WTC11 (cell line): ENCODE data around the gene FBXL16. TPM values are rescaled to one million over a fixed set of nuclear protein-coding genes. Genes with fewer than 3 reads are reported as not detected.

ENCODE experiments used
- ATAC-seq: fragments of 200-7000 bp; cut with Tn5 transposase; 2 replicates; pipeline ENCODE4 v1.10.0; 2021; ENCODE audit warnings: mild to moderate bottlenecking, moderate library complexity
- CTCF ChIA-PET: fragments of 300-600 bp; sonication (Branson Sonifier 250); formaldehyde crosslinking; loops from one replicate; lab custom pipeline; 2021; ENCODE audit warnings: antibody characterized with exemption; lab: Charles Lee
- POLR2A ChIA-PET: fragments of 350-600 bp; sonication (Branson Sonifier 250); formaldehyde crosslinking; loops from one replicate; lab custom pipeline; 2021; ENCODE audit warnings: antibody characterized with exemption; lab: Charles Lee
- DNase-seq: peaks from one replicate; pipeline ENCODE4 v3.0.0; 2021; ENCODE audit warnings: low spot score
- H3K27ac Mint-ChIP-seq: 2 replicates; pipeline ENCODE4 v1.8.0; 2021; ENCODE audit warnings: mixed read lengths
- H3K27me3 Mint-ChIP-seq: 2 replicates; pipeline ENCODE4 v1.8.0; 2021; ENCODE audit warnings: low read depth, mild to moderate bottlenecking, moderate library complexity, mixed read lengths
- H3K36me3 Mint-ChIP-seq: 2 replicates; pipeline ENCODE4 v1.8.0; 2021; ENCODE audit warnings: mixed read lengths
- H3K4me1 Mint-ChIP-seq: 2 replicates; pipeline ENCODE4 v1.8.0; 2022; ENCODE audit warnings: mixed read lengths
- H3K4me3 Mint-ChIP-seq: 2 replicates; pipeline ENCODE4 v1.8.0; 2021; ENCODE audit warnings: mild to moderate bottlenecking, moderate library complexity, mixed read lengths
- H3K9me3 Mint-ChIP-seq: 2 replicates; pipeline ENCODE4 v1.8.0; 2021; ENCODE audit warnings: mixed read lengths
- CBFB ChIP-seq: sonication (generic); formaldehyde crosslinking; IDR thresholded peaks from 2 replicates; pipeline ENCODE4 v1.8.1; 2022; ENCODE audit warnings: mild to moderate bottlenecking, low read depth, missing genetic modification reagents
- CREM ChIP-seq: sonication (generic); formaldehyde crosslinking; IDR thresholded peaks from 2 replicates; pipeline ENCODE4 v1.8.1; 2022; ENCODE audit warnings: mild to moderate bottlenecking, missing genetic modification reagents, moderate library complexity
- CTCF ChIP-seq: fragments of 200-600 bp; IDR thresholded peaks from 2 replicates; pipeline ENCODE4 v1.8.0; 2022; ENCODE audit warnings: antibody characterized with exemption
- EMX1 ChIP-seq: fragments of 250-450 bp; sonication (Bioruptor Pico); IDR thresholded peaks from 2 replicates; pipeline ENCODE4 v1.8.0; 2021; ENCODE audit warnings: mild to moderate bottlenecking
- HMGA2 ChIP-seq: fragments of 250-450 bp; sonication (Bioruptor Pico); IDR thresholded peaks from 2 replicates; pipeline ENCODE4 v1.4.0; 2021; ENCODE audit warnings: mild to moderate bottlenecking, moderate library complexity
- JAZF1 ChIP-seq: fragments of 250-450 bp; sonication (Bioruptor Pico); IDR thresholded peaks from 2 replicates; pipeline ENCODE4 v1.9.0; 2021; ENCODE audit warnings: moderate library complexity, mild to moderate bottlenecking, inconsistent platforms
- JUN ChIP-seq: sonication (generic); formaldehyde crosslinking; IDR thresholded peaks from 2 replicates; pipeline ENCODE4 v1.8.0; 2023; ENCODE audit warnings: mild to moderate bottlenecking, missing genetic modification reagents
- MXD4 ChIP-seq: fragments of 250-450 bp; sonication (Bioruptor Pico); IDR thresholded peaks from 2 replicates; pipeline ENCODE4 v1.8.0; 2021; ENCODE audit warnings: mild to moderate bottlenecking, moderate library complexity, borderline replicate concordance
- NR2C2 ChIP-seq: sonication (generic); formaldehyde crosslinking; IDR thresholded peaks from 2 replicates; pipeline ENCODE4 v1.8.0; 2022; ENCODE audit warnings: mild to moderate bottlenecking, missing genetic modification reagents
- RORB ChIP-seq: fragments of 250-450 bp; sonication (Bioruptor Pico); IDR thresholded peaks from 2 replicates; pipeline ENCODE4 v1.9.0; 2021; ENCODE audit warnings: mild to moderate bottlenecking
- TCF7 ChIP-seq: sonication (generic); formaldehyde crosslinking; IDR thresholded peaks from 2 replicates; pipeline ENCODE4 v1.8.0; 2022; ENCODE audit warnings: mild to moderate bottlenecking, low read depth, missing genetic modification reagents, moderate library complexity
- ZNF138 ChIP-seq: sonication (generic); formaldehyde crosslinking; conservative IDR thresholded peaks from 2 replicates; pipeline ENCODE4 v1.8.1; 2022; ENCODE audit warnings: mild to moderate bottlenecking, moderate library complexity, missing genetic modification reagents
- ZNF396 ChIP-seq: fragments of 250-450 bp; sonication (Bioruptor Pico); IDR thresholded peaks from 2 replicates; pipeline ENCODE4 v1.8.0; 2021; ENCODE audit warnings: mild to moderate bottlenecking, moderate library complexity, borderline replicate concordance
- total RNA-seq: library from RNA; stranded (reverse); gene quantifications from 3 replicates; pipeline ENCODE4 v1.2.3, GENCODE V29; 2021
- TF ChIP-seq, protein P1 (sequence below): sonication (generic); formaldehyde crosslinking; IDR thresholded peaks from 2 replicates; pipeline ENCODE4 v1.8.1; 2022; ENCODE audit warnings: missing genetic modification reagents, borderline replicate concordance
- TF ChIP-seq, protein P2 (sequence below): sonication (generic); formaldehyde crosslinking; IDR thresholded peaks from 2 replicates; pipeline ENCODE4 v1.8.1; 2022; ENCODE audit warnings: low read depth, missing genetic modification reagents, borderline replicate concordance
- TF ChIP-seq, protein P3 (sequence below): fragments of 250-450 bp; sonication (Bioruptor Pico); IDR thresholded peaks from 2 replicates; pipeline ENCODE4 v1.9.0; 2021; ENCODE audit warnings: mild to moderate bottlenecking
- TF ChIP-seq, protein P4 (sequence below): sonication (generic); formaldehyde crosslinking; IDR thresholded peaks from 2 replicates; pipeline ENCODE4 v1.8.1; 2022; ENCODE audit warnings: mild to moderate bottlenecking, missing genetic modification reagents, moderate library complexity, borderline replicate concordance
- TF ChIP-seq, protein P5 (sequence below): sonication (generic); formaldehyde crosslinking; IDR thresholded peaks from 2 replicates; pipeline ENCODE4 v1.8.0; 2022; ENCODE audit warnings: mild to moderate bottlenecking, missing genetic modification reagents

Gene FBXL16
- total RNA-seq, 1 experiment from 2014 or later = 22.7 TPM

GRCh38 chr16:718922-719321 is 13.3 kb upstream of the FBXL16 start:
- ChIA-PET POLR2A (no interaction called here), CTCF (interaction anchor here (1.5 to 2.8 kb wide), 4 partner anchors 9 to 66 kb away, joined by 7 to 19 read pairs (median 10); partner anchors contain the start of gene RHBDL1)
- no peaks in the 10 kb centered on the region for H3K9me3 Mint-ChIP-seq
- H3K4me3 Mint-ChIP-seq = peak overlapping the region; percentile 45
- H3K36me3 Mint-ChIP-seq = no peaks in the 10 kb centered on the region; the same call in 1 of the 2 replicates
- TF ChIP-seq RORB (CRISPR knock-in tag) (no peak), CBFB (CRISPR knock-in tag) (no peak), CREM (CRISPR knock-in tag) (no peak), ZNF138 (CRISPR knock-in tag) (no peak), NR2C2 (CRISPR knock-in tag) (no peak), JUN (CRISPR knock-in tag) (no peak), TCF7 (CRISPR knock-in tag) (no peak), MXD4 (no peak), CTCF (no peak), JAZF1 (CRISPR knock-in tag) (no peak), ZNF396 (CRISPR knock-in tag) (no peak)
- TF ChIP-seq, protein P1, sequence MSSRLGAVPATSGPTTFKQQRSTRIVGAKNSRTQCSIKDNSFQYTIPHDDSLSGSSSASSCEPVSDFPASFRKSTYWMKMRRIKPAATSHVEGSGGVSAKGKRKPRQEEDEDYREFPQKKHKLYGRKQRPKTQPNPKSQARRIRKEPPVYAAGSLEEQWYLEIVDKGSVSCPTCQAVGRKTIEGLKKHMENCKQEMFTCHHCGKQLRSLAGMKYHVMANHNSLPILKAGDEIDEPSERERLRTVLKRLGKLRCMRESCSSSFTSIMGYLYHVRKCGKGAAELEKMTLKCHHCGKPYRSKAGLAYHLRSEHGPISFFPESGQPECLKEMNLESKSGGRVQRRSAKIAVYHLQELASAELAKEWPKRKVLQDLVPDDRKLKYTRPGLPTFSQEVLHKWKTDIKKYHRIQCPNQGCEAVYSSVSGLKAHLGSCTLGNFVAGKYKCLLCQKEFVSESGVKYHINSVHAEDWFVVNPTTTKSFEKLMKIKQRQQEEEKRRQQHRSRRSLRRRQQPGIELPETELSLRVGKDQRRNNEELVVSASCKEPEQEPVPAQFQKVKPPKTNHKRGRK (CRISPR knock-in tag) = no peak
- TF ChIP-seq, protein P2, sequence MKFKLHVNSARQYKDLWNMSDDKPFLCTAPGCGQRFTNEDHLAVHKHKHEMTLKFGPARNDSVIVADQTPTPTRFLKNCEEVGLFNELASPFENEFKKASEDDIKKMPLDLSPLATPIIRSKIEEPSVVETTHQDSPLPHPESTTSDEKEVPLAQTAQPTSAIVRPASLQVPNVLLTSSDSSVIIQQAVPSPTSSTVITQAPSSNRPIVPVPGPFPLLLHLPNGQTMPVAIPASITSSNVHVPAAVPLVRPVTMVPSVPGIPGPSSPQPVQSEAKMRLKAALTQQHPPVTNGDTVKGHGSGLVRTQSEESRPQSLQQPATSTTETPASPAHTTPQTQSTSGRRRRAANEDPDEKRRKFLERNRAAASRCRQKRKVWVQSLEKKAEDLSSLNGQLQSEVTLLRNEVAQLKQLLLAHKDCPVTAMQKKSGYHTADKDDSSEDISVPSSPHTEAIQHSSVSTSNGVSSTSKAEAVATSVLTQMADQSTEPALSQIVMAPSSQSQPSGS (CRISPR knock-in tag) = no peak
- TF ChIP-seq, protein P3, sequence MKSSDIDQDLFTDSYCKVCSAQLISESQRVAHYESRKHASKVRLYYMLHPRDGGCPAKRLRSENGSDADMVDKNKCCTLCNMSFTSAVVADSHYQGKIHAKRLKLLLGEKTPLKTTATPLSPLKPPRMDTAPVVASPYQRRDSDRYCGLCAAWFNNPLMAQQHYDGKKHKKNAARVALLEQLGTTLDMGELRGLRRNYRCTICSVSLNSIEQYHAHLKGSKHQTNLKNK (CRISPR knock-in tag) = no peak
- TF ChIP-seq, protein P4, sequence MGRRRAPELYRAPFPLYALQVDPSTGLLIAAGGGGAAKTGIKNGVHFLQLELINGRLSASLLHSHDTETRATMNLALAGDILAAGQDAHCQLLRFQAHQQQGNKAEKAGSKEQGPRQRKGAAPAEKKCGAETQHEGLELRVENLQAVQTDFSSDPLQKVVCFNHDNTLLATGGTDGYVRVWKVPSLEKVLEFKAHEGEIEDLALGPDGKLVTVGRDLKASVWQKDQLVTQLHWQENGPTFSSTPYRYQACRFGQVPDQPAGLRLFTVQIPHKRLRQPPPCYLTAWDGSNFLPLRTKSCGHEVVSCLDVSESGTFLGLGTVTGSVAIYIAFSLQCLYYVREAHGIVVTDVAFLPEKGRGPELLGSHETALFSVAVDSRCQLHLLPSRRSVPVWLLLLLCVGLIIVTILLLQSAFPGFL (CRISPR knock-in tag) = no peak
- TF ChIP-seq, protein P5, sequence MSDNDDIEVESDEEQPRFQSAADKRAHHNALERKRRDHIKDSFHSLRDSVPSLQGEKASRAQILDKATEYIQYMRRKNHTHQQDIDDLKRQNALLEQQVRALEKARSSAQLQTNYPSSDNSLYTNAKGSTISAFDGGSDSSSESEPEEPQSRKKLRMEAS (CRISPR knock-in tag) = no peak
- no peak overlapping the region for H3K27ac Mint-ChIP-seq
- H3K4me1 Mint-ChIP-seq = peaks cover 16% of the 10 kb centered on the region
- ATAC-seq (no peak), DNase-seq (no peak)
- peaks cover 22% of the 10 kb centered on the region for H3K27me3 Mint-ChIP-seq

DNA sequence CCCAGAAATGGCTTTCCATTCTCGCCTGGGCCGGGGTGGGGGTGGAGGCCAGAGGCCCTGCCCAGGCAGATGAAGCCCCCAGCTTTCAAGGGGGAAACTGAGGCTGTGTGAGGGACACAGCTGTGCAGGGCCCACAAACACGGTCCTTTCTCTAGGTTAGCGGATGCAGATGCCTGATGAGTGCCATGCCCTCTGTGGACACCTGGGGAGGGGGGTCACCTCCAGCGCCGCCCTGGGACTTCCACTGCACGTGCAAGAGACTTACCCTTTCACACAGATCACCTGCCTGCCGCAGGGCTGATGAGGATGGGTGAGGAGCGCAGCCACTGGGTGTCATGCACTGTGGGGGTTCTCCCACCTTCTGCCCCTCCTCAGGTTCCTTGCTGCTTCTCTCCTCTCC is 12.8 kb upstream of the FBXL16 start:
- POLR2A ChIA-PET = no interaction called here

More for the DNA sequence above, 12.8 kb upstream of the FBXL16 start:
- H3K9me3 Mint-ChIP-seq = no peaks in the 10 kb centered on the region
- no peak for ATAC-seq
- no peak for DNase-seq
- H3K27ac Mint-ChIP-seq = no peak overlapping the region
- peaks cover 27% of the 10 kb centered on the region for H3K27me3 Mint-ChIP-seq
- H3K4me3 Mint-ChIP-seq = no peak overlapping the region
- peaks cover 16% of the 10 kb centered on the region for H3K4me1 Mint-ChIP-seq
- H3K36me3 Mint-ChIP-seq = no peaks in the 10 kb centered on the region; the same call in 1 of the 2 replicates
- CTCF ChIA-PET = no interaction called here
- TF ChIP-seq HMGA2 (CRISPR knock-in tag) (no peak), EMX1 (CRISPR knock-in tag) (0 out of 2 replicates have a peak, but pooled peaks have one; percentile 7)
